Measurements from ENCODE around the gene DGKH. TPM values are rescaled to one million over a fixed set of nuclear protein-coding genes. Genes with fewer than 3 reads are reported as not detected.

The DGKH gene
- total and polyA plus RNA-seq, 10 of the 15 experiments (the other 5 are each of a cell fraction or from before 2014, with no cell fraction given), result 1.3 to 15.2 (median 7.3) TPM

- CTCF ChIA-PET, result no interaction called here
- Histone ChIP-seq H3K27me3 (replicated peaks in 1 of 2; ENCODE audit: control insufficient read depth in 2 of 2, insufficient read depth in 2 of 2, low read length in 1 of 2) (no peaks in the 10 kb centered on the region), H2AFZ (ENCODE audit: control insufficient read depth, low read depth, low read length) (no peak overlapping the region), H3K27ac (ENCODE audit: control insufficient read depth, insufficient read depth) (no peak overlapping the region), H3K36me3 (ENCODE audit: control insufficient read depth in 2 of 2, insufficient read depth in 2 of 2, low read length in 1 of 2) (no peaks in the 10 kb centered on the region), H3K4me1 (ENCODE audit: control insufficient read depth, insufficient read depth, low read length) (no peaks in the 10 kb centered on the region; the same call in 1 of the 2 replicates), H3K4me3 (no peak overlapping the region), H3K9ac (ENCODE audit: control insufficient read depth, insufficient read depth, low read length) (no peak overlapping the region), H3K9me3 (replicated peaks; ENCODE audit: control insufficient read depth, insufficient read depth, low read length) (peaks cover 3% of the 10 kb centered on the region), H4K20me1 (ENCODE audit: control insufficient read depth, insufficient read depth) (no peaks in the 10 kb centered on the region), H3K4me2 (ENCODE audit: control insufficient read depth, insufficient read depth) (peak overlapping the region; percentile 71), H3K79me2 (ENCODE audit: control insufficient read depth, insufficient read depth, low read length) (peaks cover 28% of the 10 kb centered on the region)
- DNase-seq (ENCODE audit: low read depth, low spot score) (no peak), ATAC-seq (no peak), FAIRE-seq (no peak)
- POLR2A ChIA-PET, result interaction anchor here (0.5 to 1.7 kb wide), 2 partner anchors 12 to 259 kb away, joined by 3 to 5 read pairs; no protein-coding TSS in a partner anchor
- in situ Hi-C loops (cut with MboI) (no loop called here), intact Hi-C loops (cut with micrococcal nuclease; ENCODE audit: unreplicated experiment) (no loop called here)
- RAD21 ChIA-PET (ENCODE audit: unreplicated experiment), result no interaction called here
- no TSS peak for BruUV-seq (replicated peaks)
- SMC1A ChIA-PET (ENCODE audit: uncharacterized antibody, unreplicated experiment), result no interaction called here
- WGBS (ENCODE audit: insufficient coverage, insufficient replicate concordance, low lambda C conversion rate, missing lambda C conversion rate), result 93% methylated on average over 19 of the region's 19 CpGs
- TF ChIP-seq CBFB (IDR thresholded peaks at IDR 0.05; ENCODE audit: low read depth) (no peak), HDGF (IDR thresholded peaks at IDR 0.05) (no peak), E4F1 (IDR thresholded peaks at IDR 0.05; ENCODE audit: borderline replicate concordance, partially characterized antibody) (no peak), MTA3 (IDR thresholded peaks at IDR 0.05; ENCODE audit: borderline replicate concordance, low read length) (no peak), KAT2A (conservative IDR thresholded peaks at IDR 0.05; ENCODE audit: control insufficient read depth, low read depth, low read length) (no peak), USF1 (IDR thresholded peaks at IDR 0.05; ENCODE audit: borderline replicate concordance, extremely low read length, insufficient read depth, low read depth, low read length) (no peak), JUNB (IDR thresholded peaks at IDR 0.05) (no peak), GATAD2B (conservative IDR thresholded peaks at IDR 0.05; ENCODE audit: low read depth) (no peak), ZBED1 (IDR thresholded peaks at IDR 0.05; ENCODE audit: borderline replicate concordance) (no peak), BRCA1 (IDR thresholded peaks at IDR 0.05; ENCODE audit: low read depth, low read length) (no peak), ZNF24 (IDR thresholded peaks at IDR 0.05) (no peak), BCL3 (IDR thresholded peaks at IDR 0.05; ENCODE audit: borderline replicate concordance, insufficient read depth, low read depth, low read length, poor library complexity, severe bottlenecking) (no peak), YBX1 (IDR thresholded peaks at IDR 0.05) (no peak), PRDM15 (CRISPR knock-in tag; IDR thresholded peaks at IDR 0.05) (no peak), RAD51 (IDR thresholded peaks at IDR 0.05) (no peak)
Observed at GRCh38 chr13:42038661-42039456, 9.6 kb upstream of the DGKH start.
